GM21825 (cell line): ENCODE data around the gene GFOD1.
"Not testable (repeated sequence)": the region's sequence is repeated elsewhere in the genome, so short reads cannot be mapped to it uniquely, and the experiment has no call there.

Source experiments
- ATAC-seq: cut with Tn5 transposase; IDR thresholded peaks from one replicate; pipeline ENCODE4 v1.9.1; 2021; ENCODE audit warnings: mild to moderate bottlenecking, moderate library complexity; ENCODE audit not compliant: unreplicated experiment

The GFOD1 gene

DNA sequence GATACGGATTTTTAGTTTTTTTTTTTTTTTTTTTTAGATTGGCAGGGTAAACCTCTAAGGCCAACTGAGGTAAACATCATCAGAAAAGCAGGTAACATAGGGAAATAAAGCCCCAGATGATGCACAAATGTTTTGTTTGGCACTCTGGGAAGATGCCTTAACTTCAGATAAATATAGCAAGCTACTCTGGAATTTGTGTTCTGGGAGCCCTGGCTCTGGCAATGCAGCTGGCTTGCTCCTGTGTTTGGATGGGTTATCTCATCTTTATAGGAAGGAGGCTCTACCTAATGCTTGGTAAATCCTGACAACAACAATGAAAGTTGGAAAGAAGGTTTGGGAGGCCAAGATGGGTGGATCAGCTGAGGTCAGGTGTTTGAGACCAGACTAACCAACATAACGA lies 77.4 kb downstream of the GFOD1 start:
- ATAC-seq = no peak

DNA sequence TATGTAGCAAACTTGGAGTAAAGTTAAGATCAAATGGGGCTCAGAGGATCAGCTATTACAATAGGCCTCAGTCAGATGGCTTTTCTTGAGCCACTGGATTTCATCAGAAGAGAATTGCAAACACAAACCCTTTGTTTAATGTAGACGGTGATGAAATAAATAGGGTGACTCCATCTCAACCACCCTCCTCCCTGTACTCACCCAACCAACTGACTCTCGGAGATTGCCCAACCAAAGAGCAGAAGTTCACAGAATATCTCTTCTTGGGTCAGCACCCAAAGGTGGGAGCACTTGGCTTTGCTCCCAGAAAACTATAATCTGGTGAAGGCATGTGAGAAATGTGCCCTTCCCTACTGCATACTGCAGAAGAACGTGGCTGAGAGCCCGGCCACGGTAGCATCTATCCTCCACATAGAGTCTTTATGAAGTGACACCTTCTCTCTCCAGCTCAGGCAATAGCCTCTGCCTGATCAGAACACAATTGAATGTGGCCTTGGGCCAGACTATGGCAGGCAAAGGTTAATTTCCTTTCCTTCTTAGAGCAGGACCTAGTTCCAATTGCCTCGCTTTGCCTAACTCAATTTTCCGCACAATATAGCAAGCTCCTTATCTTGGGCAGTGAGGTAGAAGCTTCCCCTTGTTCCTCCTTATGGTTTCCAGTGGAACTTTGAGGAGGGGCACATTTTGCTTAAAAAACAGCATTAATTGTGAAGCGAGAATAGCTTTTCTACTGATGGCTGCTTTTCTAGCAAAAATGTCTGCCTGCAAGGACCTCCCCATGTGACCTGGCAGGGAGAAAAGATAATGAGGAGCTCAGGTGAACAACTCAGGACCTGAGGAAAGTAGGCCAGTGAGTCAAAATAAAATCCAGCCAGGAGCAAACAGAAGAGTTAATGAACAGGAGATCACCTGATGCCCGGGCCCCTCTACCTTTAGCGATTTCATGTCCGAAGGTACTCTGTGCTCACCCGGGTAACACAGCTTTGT lies 79.4 kb downstream of the GFOD1 start:
- no peak for ATAC-seq

DNA sequence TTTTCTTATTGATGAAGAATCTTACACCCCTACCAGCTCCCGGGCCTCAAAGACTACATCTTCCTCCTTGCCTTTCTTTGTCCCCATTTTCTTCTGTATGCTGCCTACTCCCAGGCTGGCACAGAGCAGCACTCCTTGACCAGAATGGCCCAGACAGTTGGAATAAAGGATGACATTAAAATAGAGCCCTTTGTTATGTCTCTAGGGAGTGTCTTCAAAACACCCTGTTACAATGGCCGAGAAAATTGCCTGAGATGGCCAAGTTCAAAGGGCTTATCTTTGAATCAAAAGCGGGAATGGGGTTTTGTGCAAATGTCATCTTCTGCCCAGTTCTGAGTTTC lies 80.1 kb downstream of the GFOD1 start:
- ATAC-seq = no peak

DNA sequence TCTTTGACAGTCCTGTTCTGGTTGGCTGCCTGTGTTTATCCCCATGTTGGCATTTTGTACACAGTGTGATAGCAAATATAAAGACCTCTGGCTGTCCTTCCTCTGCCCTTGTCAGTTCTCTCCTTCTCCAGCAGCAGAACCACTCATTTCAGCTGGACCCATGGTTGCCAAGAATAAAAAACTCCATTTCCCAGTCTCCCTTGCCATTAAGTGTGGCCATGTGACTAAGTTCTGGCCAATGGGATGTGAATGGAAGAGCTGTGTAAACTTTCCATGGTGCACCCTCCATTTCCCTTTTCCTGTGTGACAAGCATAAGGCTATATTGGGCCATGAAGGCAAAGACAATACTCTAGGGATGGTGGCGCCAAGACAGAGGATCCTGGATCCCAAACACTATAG lies 80.6 kb downstream of the GFOD1 start:
- ATAC-seq = no peak

DNA sequence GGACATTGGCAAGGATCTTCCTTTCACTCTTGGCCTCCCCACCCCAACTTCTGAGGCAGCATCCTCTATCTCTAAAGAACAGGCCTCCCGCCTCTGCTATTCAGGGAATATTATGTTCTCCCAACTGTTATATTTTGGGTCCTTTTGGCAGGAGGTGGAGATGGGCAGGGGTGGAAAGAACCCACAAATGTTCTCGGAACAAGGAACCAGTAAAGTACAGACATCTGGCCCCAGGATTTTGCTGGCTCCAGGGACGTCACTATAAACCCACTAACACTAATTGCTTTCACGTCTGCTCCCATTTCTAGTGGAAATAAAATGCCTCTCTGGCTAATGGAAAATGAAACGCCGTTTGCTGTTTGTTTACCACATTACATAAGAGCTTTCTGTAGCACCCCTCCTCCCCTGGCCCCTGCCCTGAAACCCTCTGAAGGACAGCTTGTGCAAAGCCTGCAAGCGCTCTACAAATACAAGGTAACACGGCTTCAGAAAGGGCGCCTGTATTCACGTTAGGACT lies 81.4 kb downstream of the GFOD1 start:
- no peak for ATAC-seq

DNA sequence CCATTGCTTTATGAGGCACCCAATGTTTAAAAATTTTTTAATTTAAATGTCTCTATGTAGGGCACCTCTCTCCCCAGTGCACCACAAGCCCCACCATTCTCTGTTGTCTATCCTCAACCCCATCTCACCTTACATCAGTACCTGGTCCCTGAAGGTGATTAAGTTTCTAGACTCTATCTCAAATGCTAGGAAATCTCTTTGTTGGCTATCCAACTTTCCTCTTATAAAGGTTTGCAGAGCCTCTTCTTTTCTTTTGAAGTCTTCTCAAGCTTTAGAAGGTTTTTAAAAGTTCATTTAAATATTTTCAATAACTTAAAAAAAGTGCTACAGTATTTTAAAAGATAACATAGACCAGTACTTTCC lies 82.5 kb downstream of the GFOD1 start:
- ATAC-seq = no peak

DNA sequence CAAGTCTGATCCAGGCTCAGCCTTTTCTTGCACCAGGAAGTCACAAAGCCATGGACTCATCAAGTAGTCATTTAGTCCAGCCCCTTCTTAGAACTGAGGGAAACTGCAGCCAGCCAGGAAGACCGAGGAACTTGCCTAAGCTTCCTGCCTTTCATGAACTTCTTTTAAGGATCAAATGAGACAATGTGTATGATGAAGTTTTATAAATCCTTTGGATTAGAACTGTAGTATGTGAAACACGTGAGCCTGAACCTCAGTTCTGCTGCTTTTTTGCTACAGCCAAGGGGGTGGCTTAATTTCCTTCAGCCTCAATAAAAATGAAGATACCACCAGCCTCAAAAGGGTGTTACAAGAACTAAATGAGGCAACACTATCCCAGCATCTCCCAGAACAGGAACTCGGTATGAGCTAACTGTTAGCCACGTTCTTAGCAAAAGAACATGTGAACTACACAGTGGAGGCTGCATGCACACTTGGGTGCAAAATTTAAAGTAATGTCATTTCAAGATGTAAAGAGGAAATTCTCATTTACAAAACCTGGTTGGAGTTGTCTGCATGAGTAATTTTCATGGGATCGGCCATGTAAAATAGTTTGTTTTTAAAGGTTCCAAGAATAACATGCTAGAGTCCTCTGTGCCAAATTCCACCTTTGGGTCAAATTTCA lies 83.0 kb downstream of the GFOD1 start:
- ATAC-seq = no peak

DNA sequence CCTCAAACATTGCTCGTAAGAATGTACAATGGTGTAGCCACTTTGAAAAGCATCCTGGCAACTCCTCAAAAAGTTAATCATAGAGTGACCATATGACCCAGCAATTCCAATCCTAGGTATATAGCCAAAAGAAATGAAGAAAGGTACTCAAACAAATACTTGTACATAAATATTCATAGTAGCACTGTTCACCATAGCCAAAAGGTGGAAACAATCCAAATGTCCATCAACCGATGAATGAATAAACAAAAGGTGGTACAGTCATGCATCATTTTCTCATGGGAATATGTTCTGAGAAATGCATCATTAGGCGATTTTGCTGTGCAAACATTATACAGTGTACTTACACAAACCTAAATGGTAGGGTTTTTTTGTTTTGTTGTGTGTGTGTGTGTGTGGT lies 84.7 kb downstream of the GFOD1 start:
- no peak for ATAC-seq

DNA sequence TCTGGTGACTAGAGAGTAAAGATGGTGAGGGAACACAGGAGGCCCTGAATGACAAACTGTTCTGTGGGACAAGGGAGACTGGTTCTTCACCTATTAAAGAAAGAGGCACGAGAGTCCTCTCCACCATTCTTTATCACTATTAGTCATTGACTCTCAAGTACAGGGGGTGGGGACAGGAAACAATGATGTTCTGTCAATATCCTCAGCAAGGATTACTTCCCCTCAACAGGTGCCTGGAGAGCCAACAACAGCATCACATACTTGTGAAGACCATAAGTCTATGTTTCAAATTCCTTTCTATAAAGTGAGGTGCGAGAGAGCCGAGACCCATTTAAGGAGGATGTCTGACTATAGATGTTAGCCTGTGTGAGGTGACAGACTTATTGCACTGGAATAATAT lies 86.6 kb downstream of the GFOD1 start:
- no peak for ATAC-seq

DNA sequence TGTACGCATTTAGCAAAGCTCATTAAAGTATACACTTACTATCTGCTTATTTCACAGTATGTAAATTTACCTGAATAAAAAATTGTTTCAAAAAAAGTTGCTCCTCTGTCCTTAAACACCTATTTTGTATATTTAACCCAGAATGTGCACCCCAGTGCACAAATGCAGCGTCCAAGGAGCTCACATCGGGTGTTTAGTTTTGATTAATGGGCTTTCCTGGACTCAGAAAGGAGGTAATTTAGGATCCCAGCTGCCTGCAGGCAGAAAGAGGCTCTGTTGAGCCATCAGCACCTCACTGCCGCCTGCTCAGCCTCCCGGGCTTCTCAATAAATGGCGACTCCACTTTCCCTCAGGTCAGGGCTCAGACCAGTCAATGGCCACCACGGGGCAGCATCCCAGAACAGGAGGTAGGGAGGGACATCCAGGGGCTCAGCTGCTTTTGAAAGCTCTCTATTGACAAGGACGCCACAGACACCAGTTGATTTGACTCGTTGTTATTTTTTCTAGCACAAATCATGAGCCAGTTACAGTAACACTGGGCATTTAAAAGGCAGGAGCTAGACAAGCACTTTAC lies 88.9 kb downstream of the GFOD1 start:
- ATAC-seq = no peak

DNA sequence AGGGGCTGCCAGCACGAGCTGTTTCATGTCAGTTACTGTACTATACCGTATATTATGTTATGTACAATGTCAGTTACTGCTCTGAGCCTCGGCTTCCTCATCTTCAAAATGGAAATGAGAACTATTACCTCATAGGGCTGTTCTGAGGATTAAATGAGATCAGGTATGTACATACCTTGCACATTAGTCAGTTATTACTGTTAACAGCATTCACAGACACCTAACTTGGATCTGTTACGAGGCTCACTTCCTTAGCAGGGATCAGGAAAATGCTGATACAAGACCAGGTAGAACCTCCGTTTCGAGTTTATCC lies 89.4 kb downstream of the GFOD1 start:
- no peak for ATAC-seq

DNA sequence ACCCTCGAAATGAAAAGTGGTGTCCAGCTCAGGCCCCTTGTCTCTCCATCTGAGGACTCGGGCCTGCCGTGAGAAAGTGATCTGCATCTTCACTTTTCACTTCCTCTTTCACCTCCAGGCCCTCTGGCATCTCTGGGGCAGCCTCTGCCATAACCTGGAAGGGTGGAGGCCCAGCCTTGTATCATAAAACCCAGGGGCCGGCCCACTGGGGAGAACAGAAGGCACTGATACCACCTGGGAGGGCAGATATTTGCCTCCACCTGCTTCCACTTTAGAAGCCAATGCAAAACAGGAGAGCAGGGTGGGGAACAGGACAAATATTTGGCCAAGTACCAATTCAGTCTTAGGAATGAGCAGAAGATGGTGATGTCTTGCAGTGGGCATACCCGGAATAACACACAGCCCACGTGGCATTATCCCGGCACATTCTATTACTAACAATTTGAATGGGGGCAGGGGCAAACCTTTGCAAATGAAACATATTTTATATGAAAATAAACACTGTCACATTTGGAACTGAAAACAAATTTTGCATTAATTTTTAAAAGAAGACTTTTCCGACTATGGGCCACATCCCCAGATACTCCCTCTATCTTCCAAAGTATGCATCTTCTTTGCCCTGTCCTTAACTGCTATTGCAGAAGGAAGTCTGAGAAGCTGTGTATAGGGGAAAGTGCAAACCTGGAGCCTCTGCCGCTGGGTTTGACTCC lies 89.9 kb downstream of the GFOD1 start:
- ATAC-seq = peak; percentile 70

DNA sequence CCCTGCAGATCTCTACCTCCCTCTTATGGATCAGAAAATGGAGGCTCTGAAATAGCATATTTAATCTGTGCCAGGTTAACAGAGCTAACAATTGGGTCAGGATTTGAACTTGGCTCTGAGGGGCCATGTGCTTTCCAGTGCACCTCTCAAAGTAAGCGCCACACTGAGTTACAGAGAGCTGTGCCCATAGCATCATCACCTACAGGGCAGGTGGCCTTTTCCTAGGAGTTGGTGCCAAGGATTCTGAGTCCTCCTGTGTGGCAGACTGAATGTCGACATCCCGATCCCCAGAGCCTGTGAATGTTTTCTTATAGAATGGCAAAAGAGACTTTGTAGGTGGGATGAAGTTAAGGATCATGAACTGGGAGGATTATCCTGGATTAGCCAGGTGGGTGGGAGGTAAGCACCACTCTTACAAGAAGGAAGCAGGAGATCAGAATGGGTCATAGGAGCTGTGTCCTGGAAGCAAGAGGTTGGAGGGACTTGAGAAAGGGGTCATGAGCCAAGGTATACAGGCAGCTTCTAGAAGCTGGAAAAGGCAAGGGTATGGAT lies 91.1 kb downstream of the GFOD1 start:
- ATAC-seq = no peak

DNA sequence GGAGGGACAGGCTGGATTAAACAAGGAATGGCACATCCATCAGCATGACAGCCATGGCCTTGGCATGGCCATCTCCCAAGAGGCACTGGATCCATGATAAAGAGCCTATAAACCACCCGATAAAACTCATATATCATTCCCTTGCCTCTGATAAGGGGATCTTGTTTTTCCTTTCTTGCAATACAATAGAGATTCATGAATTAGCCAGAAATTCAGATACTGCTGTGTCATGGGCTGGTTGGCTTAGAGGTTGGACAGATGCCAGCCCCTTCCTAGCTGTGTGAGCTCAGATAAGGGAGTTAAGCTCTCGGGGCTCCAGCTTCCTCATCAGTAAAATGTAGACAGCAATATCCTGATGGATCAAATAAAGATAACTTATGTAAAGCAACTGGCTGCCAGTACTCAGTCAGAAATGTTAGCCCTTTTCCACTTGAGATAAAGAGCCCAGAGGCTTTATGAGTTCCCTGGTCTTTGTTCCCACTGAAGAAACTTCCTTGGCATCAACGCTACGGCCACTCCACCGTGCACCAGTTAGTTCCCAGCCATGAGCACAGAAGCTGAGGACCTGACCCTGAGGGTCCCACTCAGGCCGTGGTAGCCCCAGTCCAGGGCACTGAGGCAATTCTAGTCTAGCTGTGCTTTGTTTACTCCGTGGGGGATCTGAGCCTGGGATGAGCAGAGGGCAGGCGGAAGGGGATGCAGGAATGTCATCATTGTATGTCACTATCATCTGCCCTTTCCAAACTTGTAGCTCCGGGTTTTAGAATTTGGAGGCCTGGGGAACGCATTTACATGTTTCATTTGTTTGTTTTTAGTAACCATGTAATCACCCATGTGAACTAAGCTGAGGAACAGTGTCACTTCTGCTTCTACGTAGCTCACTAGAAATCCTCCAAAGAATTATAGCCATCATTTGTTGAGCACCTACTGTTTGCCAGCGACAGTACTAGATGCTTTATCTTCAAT lies 91.8 kb downstream of the GFOD1 start:
- no peak for ATAC-seq

DNA sequence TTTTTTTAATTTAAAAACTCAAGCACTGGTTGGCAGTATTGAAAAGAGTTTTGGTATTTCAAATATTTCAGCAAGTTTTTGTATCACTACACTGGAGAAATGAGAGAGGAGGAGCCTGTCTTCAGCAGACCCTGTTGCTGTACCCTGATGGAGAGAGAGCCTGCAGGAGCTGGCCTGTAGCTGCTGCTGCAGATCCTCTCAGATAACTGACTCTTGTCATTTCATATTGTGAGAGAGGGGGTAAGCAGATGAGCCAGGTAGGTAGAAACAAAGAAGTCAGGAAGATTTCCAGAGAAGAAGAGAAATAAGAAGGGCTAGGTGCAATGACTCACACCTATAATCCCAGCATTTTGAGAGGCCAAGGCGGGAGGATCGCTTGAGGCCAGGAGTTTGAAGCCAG lies 94.9 kb downstream of the GFOD1 start:
- no peak for ATAC-seq

DNA sequence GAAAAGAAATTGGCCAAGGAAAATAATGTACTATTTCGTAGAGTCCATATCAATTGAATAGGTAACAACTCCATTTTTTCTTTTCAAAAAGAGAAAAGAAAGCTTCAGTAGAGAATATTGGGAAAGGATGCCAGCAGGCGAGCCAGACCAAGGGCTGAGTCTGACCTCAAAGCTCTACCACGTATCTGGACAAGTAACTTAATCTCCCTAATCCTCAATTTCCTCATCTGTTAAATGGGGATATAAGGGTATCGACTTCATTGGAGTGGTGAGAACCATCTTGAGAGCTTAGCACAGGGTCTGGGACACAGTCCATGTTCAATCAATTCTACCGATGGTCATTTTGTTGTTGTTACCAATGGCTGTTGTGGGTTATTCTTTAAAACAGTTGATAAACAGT lies 95.9 kb downstream of the GFOD1 start:
- ATAC-seq = no peak

DNA sequence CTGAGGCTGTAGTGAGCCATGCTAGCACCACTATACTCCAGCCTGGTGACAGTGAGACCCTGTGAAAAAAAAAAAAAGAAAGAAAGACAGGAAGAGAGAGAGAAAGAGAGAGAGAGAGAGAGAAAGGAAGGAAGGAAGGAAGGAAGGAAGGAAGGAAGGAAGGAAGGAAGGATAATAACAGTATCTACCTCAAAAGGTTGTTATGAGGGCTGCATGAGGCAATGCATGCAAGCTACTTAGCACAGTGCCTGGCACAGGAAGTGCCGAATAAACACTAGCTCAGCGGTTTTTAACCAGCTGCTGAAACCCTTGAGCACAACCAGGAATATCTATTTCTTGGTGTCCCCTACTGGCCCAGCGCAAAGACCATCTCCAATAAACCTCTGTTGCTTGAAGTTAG lies 96.7 kb downstream of the GFOD1 start:
- ATAC-seq = no peak

DNA sequence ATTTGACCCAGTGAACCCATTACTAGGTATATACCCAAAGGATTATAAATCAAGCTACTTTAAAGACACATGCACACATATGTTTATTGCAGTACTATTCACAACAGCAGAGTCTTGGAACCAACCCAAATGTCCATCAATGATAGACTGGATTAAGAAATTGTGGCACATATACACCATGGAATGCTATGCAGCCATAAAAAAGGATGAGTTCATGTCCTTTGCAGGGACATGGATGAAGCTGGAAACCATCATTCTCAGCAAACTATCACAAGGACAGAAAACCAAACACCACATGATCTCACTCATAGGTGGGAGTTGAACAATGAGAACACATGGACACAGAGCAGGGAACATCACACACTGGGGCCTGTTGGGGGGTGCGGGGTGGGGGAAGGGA lies 98.2 kb downstream of the GFOD1 start:
- not testable (repeated sequence) for ATAC-seq

DNA sequence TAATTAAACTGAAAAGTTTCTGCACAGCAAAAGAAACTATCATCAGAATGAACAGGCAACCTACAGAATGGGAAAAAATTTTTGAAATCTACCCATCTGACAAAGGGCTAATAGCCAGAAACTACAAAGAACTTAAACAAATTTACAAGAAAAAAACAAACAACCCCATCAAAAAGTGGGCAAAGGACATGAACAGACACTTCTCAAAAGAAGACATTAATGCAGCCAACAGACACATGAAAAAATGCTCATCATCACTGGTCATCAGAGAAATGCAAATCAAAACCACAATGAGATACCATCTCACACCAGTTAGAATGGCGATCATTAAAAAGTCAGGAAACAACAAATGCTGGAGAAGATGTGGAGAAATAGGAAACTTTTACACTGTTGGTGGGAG lies 98.6 kb downstream of the GFOD1 start:
- not testable (repeated sequence) for ATAC-seq

DNA sequence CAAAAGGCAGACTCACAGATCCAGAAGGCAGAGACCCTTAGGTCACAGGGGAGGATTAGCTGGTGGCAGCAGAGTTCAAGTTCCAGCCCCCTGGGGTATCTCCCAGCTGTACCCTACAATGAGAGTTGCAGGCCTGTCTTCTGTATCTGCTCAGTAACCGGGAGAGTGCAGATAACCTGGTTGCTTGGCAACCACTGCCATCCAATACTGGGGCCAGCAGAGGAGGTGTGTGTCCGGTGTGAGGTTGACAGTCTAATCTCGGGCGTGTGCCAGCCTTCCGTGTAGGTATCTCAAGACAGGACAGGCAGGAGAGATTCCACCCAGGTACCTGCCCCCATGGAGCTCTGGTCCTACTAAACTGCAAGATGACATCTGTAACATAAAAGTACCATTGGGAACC lies 102.4 kb downstream of the GFOD1 start:
- ATAC-seq = no peak
